ENCODE data around the gene DHX38. TPM values are rescaled to one million over a fixed set of nuclear protein-coding genes. Genes with fewer than 3 reads are reported as not detected.

Gene DHX38
- total RNA-seq, 1 donor from 2014 or later, result 46.7 TPM

Other genes starting within 250 kb of the DHX38 start
- gene ATXN1L, start 247.9 kb upstream of the DHX38 start, total RNA-seq, result 16.6 TPM
- gene ZNF821, start 209.7 kb upstream of the DHX38 start, total RNA-seq, result 5.1 TPM
- gene IST1, start 198.3 kb upstream of the DHX38 start, total RNA-seq, result 166 TPM
- gene PKD1L3, start 93.4 kb upstream of the DHX38 start, total RNA-seq, result 0.39 TPM
- gene DHODH, start 85.1 kb upstream of the DHX38 start, total RNA-seq, result 4.0 TPM
- 12.7 TPM for gene HP, start 39.3 kb upstream of the DHX38 start, total RNA-seq
- not detected for gene HPR, start 30.6 kb upstream of the DHX38 start, total RNA-seq
- gene TXNL4B, start 227 bp upstream of the DHX38 start, total RNA-seq, result 9.3 TPM
- 1.8 TPM for gene PMFBP1, start 78.3 kb downstream of the DHX38 start, total RNA-seq

Data from skin of body (tissue), 1 donor.